ENCODE results near the gene CP.

The CP gene

DNA sequence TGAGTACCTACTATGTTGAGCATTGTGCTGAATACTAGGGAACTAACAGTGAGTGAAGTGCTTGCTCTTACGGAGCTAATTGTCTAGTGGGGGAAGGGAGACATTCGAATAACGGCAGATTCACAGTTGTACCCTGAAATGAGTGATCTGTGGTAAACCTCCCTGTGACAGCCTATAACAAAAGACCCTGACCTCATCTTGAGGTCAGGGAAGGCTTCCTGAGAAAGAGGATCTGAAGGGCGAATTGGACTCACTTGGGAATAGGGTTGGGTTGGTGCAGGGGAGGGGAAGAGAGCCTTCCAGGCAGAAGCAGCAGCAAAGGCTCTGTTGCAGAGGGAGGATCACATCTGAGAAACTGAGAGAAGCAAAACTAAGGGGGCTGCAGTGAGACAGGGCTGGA, 78.9 kb downstream of the CP start:
- DNase-seq: no peak
- H3K27me3 Mint-ChIP-seq: no peaks in the 10 kb centered on the region
- H3K4me1 Mint-ChIP-seq (ENCODE audit: low read depth): peaks cover 10% of the 10 kb centered on the region
- no peak overlapping the region for H3K27ac Mint-ChIP-seq
- H3K9me3 Mint-ChIP-seq: no peaks in the 10 kb centered on the region
- H3K4me3 Mint-ChIP-seq: no peak overlapping the region
- H3K36me3 Mint-ChIP-seq (ENCODE audit: low read depth): peaks cover 40% of the 10 kb centered on the region

- H3K4me1 Mint-ChIP-seq (ENCODE audit: low read depth): peaks cover 48% of the 10 kb centered on the region
- no peak for DNase-seq
- no peaks in the 10 kb centered on the region for H3K27me3 Mint-ChIP-seq
- no peak overlapping the region for H3K27ac Mint-ChIP-seq
- no peak overlapping the region for H3K4me3 Mint-ChIP-seq
- H3K9me3 Mint-ChIP-seq: no peaks in the 10 kb centered on the region
- H3K36me3 Mint-ChIP-seq (ENCODE audit: low read depth): peaks cover 17% of the 10 kb centered on the region
These were observed 87.1 kb downstream of the CP start for GRCh38 chr3:149134575-149134974.

DNA sequence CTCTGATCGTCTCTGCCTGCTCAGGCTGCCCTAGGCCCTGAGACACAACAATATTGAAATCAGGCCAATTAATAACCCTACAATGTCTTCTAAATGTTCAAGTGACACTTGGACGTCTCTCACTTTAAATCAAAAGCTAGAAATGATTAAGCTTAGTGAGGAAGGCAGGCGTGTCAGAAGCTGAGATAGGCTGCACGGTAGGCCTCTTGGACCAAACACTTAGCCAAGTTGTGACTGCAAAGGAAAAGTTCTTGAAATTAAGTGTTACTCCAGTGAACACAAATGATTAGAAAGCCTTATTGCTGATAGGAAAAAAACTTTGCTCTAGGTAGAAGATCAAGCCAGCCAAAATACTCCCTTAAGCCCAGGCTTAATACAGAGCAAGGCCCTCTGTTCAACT, 90.0 kb downstream of the CP start:
- Mint-ChIP-seq H3K36me3 (ENCODE audit: low read depth) (peaks cover 22% of the 10 kb centered on the region), H3K27me3 (no peaks in the 10 kb centered on the region), H3K4me1 (ENCODE audit: low read depth) (peaks cover 54% of the 10 kb centered on the region), H3K9me3 (no peaks in the 10 kb centered on the region), H3K27ac (peak overlapping the region; percentile 19), H3K4me3 (peak overlapping the region; percentile 90)
- DNase-seq: no peak

- Mint-ChIP-seq H3K9me3 (no peaks in the 10 kb centered on the region), H3K4me1 (ENCODE audit: low read depth) (peaks cover 45% of the 10 kb centered on the region), H3K4me3 (peak within 1 kb of the TSS; percentile 90), H3K27ac (peak within 1 kb of the TSS; percentile 88), H3K27me3 (peaks cover 2% of the 10 kb centered on the region), H3K36me3 (ENCODE audit: low read depth) (peaks cover 20% of the 10 kb centered on the region)
- DNase-seq: peak; percentile 88
These were observed 92.1 kb downstream of the CP start, which contains the start of gene HPS3 for GRCh38 chr3:149129326-149130205. HPS3 (plus strand) TSS chr3:149129638; CDS start chr3:149129724, 86 bp downstream.

DNA sequence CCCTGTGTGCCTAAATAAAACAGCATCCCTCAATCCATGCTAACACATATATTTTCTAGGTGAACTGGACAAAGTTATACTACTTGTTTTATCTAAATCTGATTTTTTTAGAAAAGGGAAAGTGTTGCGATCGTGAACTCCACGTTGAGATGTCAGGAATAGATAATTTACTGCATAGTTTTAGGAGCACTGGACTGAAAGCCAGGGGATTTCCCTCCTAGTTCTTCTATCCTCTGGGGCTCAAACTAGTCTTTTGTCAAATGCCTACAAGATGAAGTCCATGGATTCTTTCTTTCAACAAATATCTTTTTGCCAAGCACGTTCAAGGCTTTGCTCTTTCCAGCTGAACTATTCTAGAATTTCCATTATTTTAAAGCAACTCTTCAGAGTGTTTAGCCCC, 92.8 kb downstream of the CP start:
- no peak for DNase-seq
- Mint-ChIP-seq H3K36me3 (ENCODE audit: low read depth) (peaks cover 17% of the 10 kb centered on the region), H3K9me3 (no peaks in the 10 kb centered on the region), H3K27ac (peak overlapping the region; percentile 88), H3K4me3 (peak overlapping the region; percentile 90), H3K27me3 (peaks cover 2% of the 10 kb centered on the region), H3K4me1 (ENCODE audit: low read depth) (peaks cover 40% of the 10 kb centered on the region)

- H3K27me3 Mint-ChIP-seq: peaks cover 2% of the 10 kb centered on the region
- H3K4me1 Mint-ChIP-seq (ENCODE audit: low read depth): no peaks in the 10 kb centered on the region
- H3K36me3 Mint-ChIP-seq (ENCODE audit: low read depth): no peaks in the 10 kb centered on the region
- H3K4me3 Mint-ChIP-seq: no peak overlapping the region
- no peaks in the 10 kb centered on the region for H3K9me3 Mint-ChIP-seq
- no peak overlapping the region for H3K27ac Mint-ChIP-seq
- DNase-seq: no peak
These were observed 98.7 kb downstream of the CP start for GRCh38 chr3:149122721-149123578.
